ENCODE data around the gene AEBP1. TPM values are rescaled to one million over a fixed set of nuclear protein-coding genes. Genes with fewer than 3 reads are reported as not detected.

Gene AEBP1
- total RNA-seq, 1 experiment from 2014 or later = 49.3 TPM

DNA sequence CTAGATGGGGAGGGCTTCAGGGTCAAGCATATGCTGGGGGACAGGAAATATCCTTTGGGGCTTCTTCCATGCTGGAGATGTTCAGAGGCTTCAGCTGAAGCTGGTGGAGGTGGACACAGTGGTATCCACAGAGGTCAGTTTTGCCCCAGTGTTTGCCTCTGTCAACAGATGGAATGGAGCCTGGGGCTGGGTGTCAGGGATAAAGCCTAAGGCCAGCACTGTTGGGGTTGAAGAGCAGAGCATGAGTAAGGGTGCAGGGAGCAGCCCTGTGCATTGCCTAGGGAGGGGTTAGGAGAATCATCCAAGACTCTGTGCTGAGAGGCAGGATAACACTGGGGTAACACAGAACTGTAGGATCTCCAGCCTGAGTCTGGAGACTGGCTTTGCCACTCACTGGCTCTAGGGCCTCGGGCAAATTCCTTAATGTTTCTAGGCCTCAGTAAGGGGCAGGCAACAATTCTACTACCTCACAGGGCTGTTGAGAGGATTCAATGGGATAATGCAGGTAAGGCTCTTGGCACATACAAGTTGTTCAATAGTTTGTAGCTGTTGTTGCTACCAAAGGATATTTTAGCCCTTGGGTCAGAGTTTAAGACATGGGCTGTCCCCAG, 58.7 kb downstream of the AEBP1 start:
- no peak for DNase-seq
- Histone ChIP-seq H3T11ph (ENCODE audit: low read length) (no peak overlapping the region), H3K9ac (ENCODE audit: extremely low read depth, insufficient read length, low read length) (no peak overlapping the region), H3K79me1 (ENCODE audit: insufficient read depth, low read depth, low read length, poor library complexity, severe bottlenecking) (no peaks in the 10 kb centered on the region), H3K79me2 (ENCODE audit: insufficient read depth, low read length) (no peaks in the 10 kb centered on the region), H3K4me2 (ENCODE audit: insufficient read depth, insufficient read length, low read length) (no peak overlapping the region), H2BK120ac (ENCODE audit: low read depth, low read length, poor library complexity, severe bottlenecking) (no peak overlapping the region), H3K56ac (ENCODE audit: insufficient read length, low read depth, low read length) (no peak overlapping the region), H4K20me1 (ENCODE audit: control insufficient read depth, insufficient read depth, insufficient read length) (no peaks in the 10 kb centered on the region), H2AK5ac (ENCODE audit: insufficient read length, low read length) (no peak overlapping the region), H3K27me3 (ENCODE audit: insufficient read depth, low read length) (no peaks in the 10 kb centered on the region; the same call in 1 of the 2 replicates), H3K4ac (ENCODE audit: low read depth, low read length) (no peak overlapping the region), H3K27ac (ENCODE audit: insufficient read length, low read depth, low read length) (no peak overlapping the region), H4K8ac (replicated peaks; ENCODE audit: insufficient read length, low read depth, low read length) (no peak overlapping the region), H3K4me1 (ENCODE audit: insufficient read depth, low read length) (no peaks in the 10 kb centered on the region; the same call in 1 of the 2 replicates), H3K9me3 (ENCODE audit: control insufficient read depth, low read depth, low read length) (no peaks in the 10 kb centered on the region), H2BK5ac (ENCODE audit: insufficient read length, low read length) (no peak overlapping the region), H3K14ac (ENCODE audit: insufficient read depth, low read length) (no peak overlapping the region), H2AFZ (ENCODE audit: low read length) (no peak overlapping the region), H2BK20ac (ENCODE audit: low read depth, low read length, poor library complexity, severe bottlenecking) (no peak overlapping the region), H3K18ac (ENCODE audit: insufficient read length, low read depth, low read length) (no peak overlapping the region), H3K23me2 (ENCODE audit: insufficient read length, low read depth, low read length, poor library complexity, severe bottlenecking) (no peaks in the 10 kb centered on the region), H3K23ac (ENCODE audit: insufficient read length, low read depth, low read length) (no peak overlapping the region), H4K91ac (ENCODE audit: insufficient read length, low read depth, low read length) (no peak overlapping the region), H2BK15ac (ENCODE audit: low read depth, low read length) (no peak overlapping the region), H2BK12ac (ENCODE audit: insufficient read length, low read depth, low read length) (no peak overlapping the region), H4K5ac (ENCODE audit: insufficient read length, low read depth, low read length) (no peak overlapping the region)
- H3K27ac Mint-ChIP-seq = no peak overlapping the region
- TF ChIP-seq, protein P1, sequence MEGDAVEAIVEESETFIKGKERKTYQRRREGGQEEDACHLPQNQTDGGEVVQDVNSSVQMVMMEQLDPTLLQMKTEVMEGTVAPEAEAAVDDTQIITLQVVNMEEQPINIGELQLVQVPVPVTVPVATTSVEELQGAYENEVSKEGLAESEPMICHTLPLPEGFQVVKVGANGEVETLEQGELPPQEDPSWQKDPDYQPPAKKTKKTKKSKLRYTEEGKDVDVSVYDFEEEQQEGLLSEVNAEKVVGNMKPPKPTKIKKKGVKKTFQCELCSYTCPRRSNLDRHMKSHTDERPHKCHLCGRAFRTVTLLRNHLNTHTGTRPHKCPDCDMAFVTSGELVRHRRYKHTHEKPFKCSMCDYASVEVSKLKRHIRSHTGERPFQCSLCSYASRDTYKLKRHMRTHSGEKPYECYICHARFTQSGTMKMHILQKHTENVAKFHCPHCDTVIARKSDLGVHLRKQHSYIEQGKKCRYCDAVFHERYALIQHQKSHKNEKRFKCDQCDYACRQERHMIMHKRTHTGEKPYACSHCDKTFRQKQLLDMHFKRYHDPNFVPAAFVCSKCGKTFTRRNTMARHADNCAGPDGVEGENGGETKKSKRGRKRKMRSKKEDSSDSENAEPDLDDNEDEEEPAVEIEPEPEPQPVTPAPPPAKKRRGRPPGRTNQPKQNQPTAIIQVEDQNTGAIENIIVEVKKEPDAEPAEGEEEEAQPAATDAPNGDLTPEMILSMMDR (conservative IDR thresholded peaks at IDR 0.05) = no peak
- H3K4me1 Mint-ChIP-seq = peaks cover 12 to 13% of the 10 kb centered on the region in 2 experiments
- no CpG with 5 or more reads among the region's 1 CpG for WGBS (ENCODE audit: extremely low coverage, insufficient read length, low lambda C conversion rate)
- H3K4me3 Mint-ChIP-seq = no peak overlapping the region
- no peaks in the 10 kb centered on the region for H3K9me3 Mint-ChIP-seq
- H3K27me3 Mint-ChIP-seq (ENCODE audit: low read depth) = peaks cover 14% of the 10 kb centered on the region
- H3K36me3 Mint-ChIP-seq (ENCODE audit: insufficient read depth in 1 of 3, low read depth in 3 of 3) = no peaks in the 10 kb centered on the region
